DOHH2 (cell line): ENCODE data around the gene FKBP5.
A peak's percentile ranks its signal among the peaks of the same experiment; 100 is the strongest.

Experiments
- H3F3A ChIP-seq: fragments of 200-600 bp; sonication (generic), shearing (Covaris generic); 2 replicates; pipeline ENCODE4 v1.6.0; 2016; ENCODE audit warnings: antibody characterized with exemption, mild to moderate bottlenecking; ENCODE audit not compliant: control insufficient read depth, insufficient read depth
- H3K27ac ChIP-seq: fragments of 200-600 bp; sonication (generic); 2 replicates; pipeline ENCODE4 v1.5.1; 2014; ENCODE audit warnings: low read depth, mild to moderate bottlenecking, low read length, moderate library complexity
- H3K27me3 ChIP-seq: fragments of 200-600 bp; sonication (generic); 2 replicates; pipeline ENCODE4 v1.6.1; 2014; ENCODE audit warnings: mild to moderate bottlenecking, low read length, mixed read lengths; ENCODE audit not compliant: control insufficient read depth
- H3K36me3 ChIP-seq: fragments of 200-600 bp; sonication (generic); 2 replicates; pipeline ENCODE4 v1.6.1; 2014; ENCODE audit warnings: mild to moderate bottlenecking, low read length, moderate library complexity, mixed read lengths; ENCODE audit not compliant: control insufficient read depth
- H3K4me1 ChIP-seq: fragments of 200-600 bp; sonication (generic); 2 replicates; pipeline ENCODE4 v1.6.1; 2014; ENCODE audit warnings: mild to moderate bottlenecking, low read length, mixed read lengths; ENCODE audit not compliant: control insufficient read depth
- H3K4me2 ChIP-seq: fragments of 200-600 bp; sonication (generic); 2 replicates; pipeline ENCODE4 v1.6.0; 2014; ENCODE audit warnings: mild to moderate bottlenecking, low read length, moderate library complexity
- H3K4me3 ChIP-seq: fragments of 200-600 bp; sonication (generic); 2 replicates; pipeline ENCODE4 v1.5.1; 2014; ENCODE audit warnings: mild to moderate bottlenecking, low read length, mixed read lengths
- H3K79me2 ChIP-seq: fragments of 200-600 bp; sonication (generic); 2 replicates; pipeline ENCODE4 v1.6.1; 2014; ENCODE audit warnings: mild to moderate bottlenecking, low read length, mixed read lengths; ENCODE audit not compliant: control insufficient read depth
- H3K9me2 ChIP-seq: fragments of 200-600 bp; sonication (generic); replicated peaks from 2 replicates; pipeline ENCODE4 v1.6.1; 2014; ENCODE audit warnings: mild to moderate bottlenecking, low read length, mixed read lengths; ENCODE audit not compliant: control insufficient read depth
- H3K9me3 ChIP-seq: fragments of 200-600 bp; sonication (generic); 2 replicates; pipeline ENCODE4 v1.6.1; 2014; ENCODE audit warnings: antibody characterized with exemption, low read length, mixed read lengths; ENCODE audit not compliant: control insufficient read depth, insufficient read depth
- H4K20me1 ChIP-seq: fragments of 200-600 bp; sonication (generic); 2 replicates; pipeline ENCODE4 v1.6.0; 2014; ENCODE audit warnings: low read depth, mild to moderate bottlenecking, antibody characterized with exemption, low read length, moderate library complexity; ENCODE audit not compliant: control insufficient read depth, insufficient read depth
- CTCF ChIP-seq: fragments of 200-600 bp; sonication (generic); IDR thresholded peaks from one replicate; pipeline ENCODE4 v1.5.1; 2014; ENCODE audit warnings: antibody characterized with exemption, mild to moderate bottlenecking, low read depth, low read length; ENCODE audit not compliant: poor library complexity, severe bottlenecking
- EZH2phosphoT487 ChIP-seq: fragments of 200-600 bp; sonication (generic); IDR thresholded peaks from 2 replicates; pipeline ENCODE4 v1.6.1; 2017; ENCODE audit warnings: borderline replicate concordance, mild to moderate bottlenecking, antibody characterized with exemption, low read length, moderate library complexity, mixed read lengths

FKBP5 gene

GRCh38 chr6:35727231-35727934 is 38.7 kb upstream of the FKBP5 start:
- Histone ChIP-seq H4K20me1 (no peaks in the 10 kb centered on the region), H3K27ac (peak overlapping the region; percentile 87), H3K4me1 (peaks cover 65% of the 10 kb centered on the region), H3K79me2 (no peaks in the 10 kb centered on the region), H3K27me3 (no peaks in the 10 kb centered on the region), H3K4me3 (peak overlapping the region; percentile 89), H3F3A (peaks cover 26% of the 10 kb centered on the region), H3K9me3 (no peaks in the 10 kb centered on the region), H3K36me3 (no peaks in the 10 kb centered on the region), H3K9me2 (no peaks in the 10 kb centered on the region), H3K4me2 (peak overlapping the region; percentile 73)
- TF ChIP-seq EZH2phosphoT487 (no peak), CTCF (no peak)

DNA sequence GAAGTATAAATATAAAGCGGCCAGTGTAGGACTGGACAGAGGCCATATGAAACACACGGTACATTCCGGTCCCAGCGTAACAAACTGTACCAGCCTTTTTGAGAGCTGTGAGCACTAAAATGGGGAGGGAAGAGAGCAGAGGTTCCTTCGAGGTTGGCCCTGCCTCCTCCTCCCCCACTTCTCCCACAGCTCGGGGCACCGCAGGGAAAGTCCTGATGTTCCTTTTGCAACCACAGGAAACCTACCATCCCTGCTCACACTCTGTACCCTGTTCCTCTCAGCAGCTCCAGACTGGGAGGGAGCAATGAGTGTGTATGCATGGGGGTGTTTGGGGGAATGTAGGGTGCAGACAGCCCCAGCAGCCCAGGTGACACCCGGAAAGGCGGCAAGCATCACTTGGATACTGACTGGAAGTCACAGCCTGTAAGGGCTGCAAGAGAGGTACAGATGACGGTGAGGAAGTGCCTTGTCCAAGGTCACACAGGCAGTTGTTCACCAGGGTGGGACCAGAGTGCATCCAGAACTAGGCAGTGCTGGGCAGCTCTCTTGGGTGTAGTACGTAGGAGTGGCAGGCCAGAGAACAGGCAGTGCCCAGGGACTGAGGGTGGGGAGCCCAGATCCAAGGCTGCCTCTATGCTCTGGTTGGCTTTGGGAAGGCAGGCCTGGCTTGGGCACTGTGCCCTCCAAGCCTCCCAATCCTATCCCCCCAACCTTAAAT is 37.2 kb upstream of the FKBP5 start:
- no peaks in the 10 kb centered on the region for H3K9me2 ChIP-seq
- no peaks in the 10 kb centered on the region for H3K36me3 ChIP-seq
- no peaks in the 10 kb centered on the region for H3K9me3 ChIP-seq
- no peaks in the 10 kb centered on the region for H4K20me1 ChIP-seq
- no peak overlapping the region for H3K4me3 ChIP-seq
- 0 out of 2 replicates have a peak overlapping the region, but pooled peaks have one; percentile 73 for H3K4me2 ChIP-seq
- peaks cover 69% of the 10 kb centered on the region for H3K4me1 ChIP-seq
- H3K27me3 ChIP-seq: no peaks in the 10 kb centered on the region
- TF ChIP-seq EZH2phosphoT487 (no peak), CTCF (no peak)
- peaks cover 24% of the 10 kb centered on the region for H3F3A ChIP-seq
- H3K27ac ChIP-seq: no peak overlapping the region
- H3K79me2 ChIP-seq: no peaks in the 10 kb centered on the region

DNA sequence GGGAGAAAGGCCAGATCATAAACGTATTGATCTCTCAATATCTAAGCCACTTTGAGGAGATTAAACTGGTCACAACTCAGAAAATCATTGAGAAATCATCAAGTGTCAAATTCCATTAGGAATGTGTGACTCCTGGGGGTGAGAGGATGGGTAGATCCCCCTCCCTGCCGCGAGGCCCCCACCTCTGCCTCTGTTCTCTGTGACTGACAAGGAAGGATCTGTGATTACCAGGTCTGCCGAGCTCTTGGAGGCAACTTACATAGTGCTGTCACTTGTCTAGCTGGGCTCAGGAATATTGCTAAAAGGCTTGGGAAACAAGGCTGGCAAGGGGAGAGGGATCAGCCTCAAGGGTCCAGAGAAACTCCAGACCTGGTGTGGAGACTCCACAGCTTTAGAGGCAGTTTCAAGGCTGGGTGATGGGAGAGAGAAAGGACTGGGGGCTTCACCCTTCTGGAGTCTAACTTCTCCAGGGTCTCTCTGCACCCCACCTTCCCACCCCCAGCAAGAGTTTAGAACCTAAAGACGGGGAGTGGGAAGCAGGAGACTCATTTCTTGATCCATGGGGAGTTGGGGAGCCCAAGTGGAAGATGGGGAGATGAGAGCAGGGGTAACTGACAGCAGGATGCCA is 36.5 kb upstream of the FKBP5 start:
- Histone ChIP-seq H3K4me1 (peaks cover 69% of the 10 kb centered on the region), H3K27me3 (no peaks in the 10 kb centered on the region), H3F3A (peaks cover 19% of the 10 kb centered on the region), H3K9me2 (no peaks in the 10 kb centered on the region), H3K79me2 (no peaks in the 10 kb centered on the region), H3K4me3 (no peak overlapping the region), H3K9me3 (no peaks in the 10 kb centered on the region), H3K36me3 (no peaks in the 10 kb centered on the region), H3K27ac (no peak overlapping the region), H4K20me1 (no peaks in the 10 kb centered on the region), H3K4me2 (no peak overlapping the region)
- no peak for TF ChIP-seq CTCF
- no peak for TF ChIP-seq EZH2phosphoT487
